Measurements from ENCODE around the gene SPATS2. TPM values are rescaled to one million over a fixed set of nuclear protein-coding genes. Genes with fewer than 3 reads are reported as not detected.

Gene SPATS2
- total RNA-seq, 1 experiment from 2014 or later = 74.2 TPM

DNA sequence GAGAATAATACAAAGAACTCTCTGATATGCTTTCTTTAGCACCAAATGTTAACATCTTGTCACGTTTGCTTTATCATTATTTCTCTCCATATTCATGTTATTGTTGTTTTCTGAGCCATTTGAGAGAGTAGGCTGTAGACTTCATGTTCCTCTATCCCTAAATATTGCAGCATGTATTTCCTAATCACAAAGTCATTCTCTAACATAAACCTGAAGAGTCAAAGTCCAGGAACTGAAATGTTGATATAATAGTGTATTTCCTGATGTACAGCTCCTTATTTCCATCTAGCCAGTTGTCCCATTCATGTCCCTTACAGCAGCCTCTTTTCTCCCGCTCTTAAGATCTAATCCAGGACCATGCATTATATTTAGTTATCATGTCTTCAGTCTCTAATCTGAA is 72.8 kb downstream of the SPATS2 start:
- Histone ChIP-seq H3K4me1 (ENCODE audit: control insufficient read depth in 1 of 2, insufficient read depth in 2 of 2, low read length in 2 of 2) (no peaks in the 10 kb centered on the region), H2AFZ (ENCODE audit: low read depth, low read length, poor library complexity, severe bottlenecking) (no peak overlapping the region), H3K27ac (ENCODE audit: low read depth, low read length) (no peak overlapping the region), H4K20me1 (ENCODE audit: insufficient read depth) (peaks cover 7% of the 10 kb centered on the region; the same call in 1 of the 2 replicates), H3K9me3 (ENCODE audit: control insufficient read depth in 1 of 2, insufficient read depth in 1 of 2, low read depth in 1 of 2, low read length in 2 of 2) (no peaks in the 10 kb centered on the region), H3K4me2 (ENCODE audit: low read length) (no peak overlapping the region), H3K9ac (ENCODE audit: low read length) (no peak overlapping the region), H3K79me2 (ENCODE audit: insufficient read depth, low read length) (peaks cover 72% of the 10 kb centered on the region), H3K27me3 (ENCODE audit: insufficient read depth, low read length) (no peaks in the 10 kb centered on the region), H3K4me3 (replicated peaks in 1 of 2; ENCODE audit: low read depth in 1 of 2, low read length in 2 of 2) (no peak overlapping the region), H3K9me2 (ENCODE audit: insufficient read depth) (no peaks in the 10 kb centered on the region), H3K36me3 (ENCODE audit: control insufficient read depth in 1 of 2, insufficient read depth in 2 of 2, low read length in 2 of 2) (0 out of 4 replicates have a peak, but pooled peaks cover 0 to 3% of the 10 kb centered on the region in 2 experiments)
- TF ChIP-seq FOSL1 (IDR thresholded peaks at IDR 0.05; ENCODE audit: low read depth) (no peak), SIN3A (IDR thresholded peaks at IDR 0.05; ENCODE audit: low read depth) (no peak), ZNF274 (IDR thresholded peaks at IDR 0.05; ENCODE audit: low read depth, low read length) (no peak), CBX3 (IDR thresholded peaks at IDR 0.05; ENCODE audit: low read depth) (no peak), CEBPB (IDR thresholded peaks at IDR 0.05; ENCODE audit: low read depth) (no peak), EGR1 (IDR thresholded peaks at IDR 0.05; ENCODE audit: low read depth) (no peak), TCF7L2 (IDR thresholded peaks at IDR 0.05; ENCODE audit: borderline replicate concordance, extremely low read depth, insufficient read depth, insufficient read length) (no peak), EZH2 (IDR thresholded peaks at IDR 0.05) (no peak), EZH2phosphoT487 (IDR thresholded peaks at IDR 0.05; ENCODE audit: borderline replicate concordance) (no peak), POLR2AphosphoS5 (IDR thresholded peaks at IDR 0.05; ENCODE audit: low read depth, low read length) (no peak), JUND (IDR thresholded peaks at IDR 0.05) (no peak)
- TF ChIP-seq, protein P1, sequence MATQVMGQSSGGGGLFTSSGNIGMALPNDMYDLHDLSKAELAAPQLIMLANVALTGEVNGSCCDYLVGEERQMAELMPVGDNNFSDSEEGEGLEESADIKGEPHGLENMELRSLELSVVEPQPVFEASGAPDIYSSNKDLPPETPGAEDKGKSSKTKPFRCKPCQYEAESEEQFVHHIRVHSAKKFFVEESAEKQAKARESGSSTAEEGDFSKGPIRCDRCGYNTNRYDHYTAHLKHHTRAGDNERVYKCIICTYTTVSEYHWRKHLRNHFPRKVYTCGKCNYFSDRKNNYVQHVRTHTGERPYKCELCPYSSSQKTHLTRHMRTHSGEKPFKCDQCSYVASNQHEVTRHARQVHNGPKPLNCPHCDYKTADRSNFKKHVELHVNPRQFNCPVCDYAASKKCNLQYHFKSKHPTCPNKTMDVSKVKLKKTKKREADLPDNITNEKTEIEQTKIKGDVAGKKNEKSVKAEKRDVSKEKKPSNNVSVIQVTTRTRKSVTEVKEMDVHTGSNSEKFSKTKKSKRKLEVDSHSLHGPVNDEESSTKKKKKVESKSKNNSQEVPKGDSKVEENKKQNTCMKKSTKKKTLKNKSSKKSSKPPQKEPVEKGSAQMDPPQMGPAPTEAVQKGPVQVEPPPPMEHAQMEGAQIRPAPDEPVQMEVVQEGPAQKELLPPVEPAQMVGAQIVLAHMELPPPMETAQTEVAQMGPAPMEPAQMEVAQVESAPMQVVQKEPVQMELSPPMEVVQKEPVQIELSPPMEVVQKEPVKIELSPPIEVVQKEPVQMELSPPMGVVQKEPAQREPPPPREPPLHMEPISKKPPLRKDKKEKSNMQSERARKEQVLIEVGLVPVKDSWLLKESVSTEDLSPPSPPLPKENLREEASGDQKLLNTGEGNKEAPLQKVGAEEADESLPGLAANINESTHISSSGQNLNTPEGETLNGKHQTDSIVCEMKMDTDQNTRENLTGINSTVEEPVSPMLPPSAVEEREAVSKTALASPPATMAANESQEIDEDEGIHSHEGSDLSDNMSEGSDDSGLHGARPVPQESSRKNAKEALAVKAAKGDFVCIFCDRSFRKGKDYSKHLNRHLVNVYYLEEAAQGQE (IDR thresholded peaks at IDR 0.05; ENCODE audit: low read depth) = no peak
- TF ChIP-seq, protein P2, sequence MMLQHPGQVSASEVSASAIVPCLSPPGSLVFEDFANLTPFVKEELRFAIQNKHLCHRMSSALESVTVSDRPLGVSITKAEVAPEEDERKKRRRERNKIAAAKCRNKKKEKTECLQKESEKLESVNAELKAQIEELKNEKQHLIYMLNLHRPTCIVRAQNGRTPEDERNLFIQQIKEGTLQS (IDR thresholded peaks at IDR 0.05) = no peak
- TF ChIP-seq, protein P3, sequence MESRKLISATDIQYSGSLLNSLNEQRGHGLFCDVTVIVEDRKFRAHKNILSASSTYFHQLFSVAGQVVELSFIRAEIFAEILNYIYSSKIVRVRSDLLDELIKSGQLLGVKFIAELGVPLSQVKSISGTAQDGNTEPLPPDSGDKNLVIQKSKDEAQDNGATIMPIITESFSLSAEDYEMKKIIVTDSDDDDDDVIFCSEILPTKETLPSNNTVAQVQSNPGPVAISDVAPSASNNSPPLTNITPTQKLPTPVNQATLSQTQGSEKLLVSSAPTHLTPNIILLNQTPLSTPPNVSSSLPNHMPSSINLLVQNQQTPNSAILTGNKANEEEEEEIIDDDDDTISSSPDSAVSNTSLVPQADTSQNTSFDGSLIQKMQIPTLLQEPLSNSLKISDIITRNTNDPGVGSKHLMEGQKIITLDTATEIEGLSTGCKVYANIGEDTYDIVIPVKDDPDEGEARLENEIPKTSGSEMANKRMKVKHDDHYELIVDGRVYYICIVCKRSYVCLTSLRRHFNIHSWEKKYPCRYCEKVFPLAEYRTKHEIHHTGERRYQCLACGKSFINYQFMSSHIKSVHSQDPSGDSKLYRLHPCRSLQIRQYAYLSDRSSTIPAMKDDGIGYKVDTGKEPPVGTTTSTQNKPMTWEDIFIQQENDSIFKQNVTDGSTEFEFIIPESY (IDR thresholded peaks at IDR 0.05; ENCODE audit: extremely low read depth, insufficient replicate concordance, low read length) = no peak
- ATAC-seq (no peak), DNase-seq (ENCODE audit: low read depth, low spot score) (no peak)
- POLR2A ChIA-PET = no interaction called here
- intact Hi-C loops (cut with micrococcal nuclease) = no loop called here
- CTCF ChIA-PET = no interaction called here
- BruUV-seq (replicated peaks) = no TSS peak
- RAD21 ChIA-PET (ENCODE audit: low non-redundant PET in 1 of 2, low total read pairs in 2 of 2, uncharacterized antibody in 2 of 2, unreplicated experiment in 2 of 2) = interaction anchor here in 1 of 2 experiments (0.7 kb wide), 1 partner anchor 42 kb away, joined by 4 read pairs; no protein-coding TSS in a partner anchor
